ENCODE measurements around the gene DCPS.

DNA sequence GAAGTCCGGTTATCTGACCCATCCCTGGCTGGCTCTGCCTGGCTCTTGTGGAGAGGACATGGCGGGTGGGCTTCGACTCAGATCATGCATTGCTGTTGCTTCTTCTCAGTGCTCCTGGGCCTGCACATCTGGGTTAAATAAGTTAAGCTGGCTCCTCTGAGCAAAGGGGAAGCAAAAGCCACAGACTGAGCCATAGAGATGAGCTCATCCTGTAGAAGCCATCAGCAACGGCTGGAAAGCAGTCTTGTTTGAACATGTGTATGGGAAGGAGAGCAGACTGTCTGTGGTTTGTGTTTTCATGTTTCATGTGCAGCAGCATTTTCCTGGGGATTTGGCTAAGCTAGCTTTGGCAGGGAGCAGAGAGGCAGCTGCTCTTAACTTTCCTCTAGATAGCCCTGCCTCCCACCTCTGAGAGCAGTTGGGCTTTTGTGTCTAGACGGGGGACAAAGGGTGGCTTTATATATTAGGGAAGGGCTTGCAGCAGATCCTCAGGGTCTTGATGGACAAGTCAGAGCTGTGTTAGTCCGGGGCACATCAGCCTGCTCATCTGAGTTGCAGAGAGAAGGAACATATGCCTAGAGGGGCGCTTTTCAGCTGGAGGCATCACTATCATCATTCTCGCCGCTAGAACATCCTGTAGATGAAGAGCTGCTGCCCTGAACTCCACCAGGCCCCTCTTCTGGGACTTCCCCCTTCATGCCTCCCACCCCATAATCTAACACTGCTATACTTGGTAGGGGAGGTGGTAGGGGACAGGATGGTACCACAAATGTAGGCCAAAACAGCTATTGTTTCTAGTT is 14.9 kb downstream of the DCPS start:
- no peak for TF ChIP-seq RFX5 (IDR thresholded peaks at IDR 0.05; ENCODE audit: low read depth, low read length)
- TF ChIP-seq, protein P1, sequence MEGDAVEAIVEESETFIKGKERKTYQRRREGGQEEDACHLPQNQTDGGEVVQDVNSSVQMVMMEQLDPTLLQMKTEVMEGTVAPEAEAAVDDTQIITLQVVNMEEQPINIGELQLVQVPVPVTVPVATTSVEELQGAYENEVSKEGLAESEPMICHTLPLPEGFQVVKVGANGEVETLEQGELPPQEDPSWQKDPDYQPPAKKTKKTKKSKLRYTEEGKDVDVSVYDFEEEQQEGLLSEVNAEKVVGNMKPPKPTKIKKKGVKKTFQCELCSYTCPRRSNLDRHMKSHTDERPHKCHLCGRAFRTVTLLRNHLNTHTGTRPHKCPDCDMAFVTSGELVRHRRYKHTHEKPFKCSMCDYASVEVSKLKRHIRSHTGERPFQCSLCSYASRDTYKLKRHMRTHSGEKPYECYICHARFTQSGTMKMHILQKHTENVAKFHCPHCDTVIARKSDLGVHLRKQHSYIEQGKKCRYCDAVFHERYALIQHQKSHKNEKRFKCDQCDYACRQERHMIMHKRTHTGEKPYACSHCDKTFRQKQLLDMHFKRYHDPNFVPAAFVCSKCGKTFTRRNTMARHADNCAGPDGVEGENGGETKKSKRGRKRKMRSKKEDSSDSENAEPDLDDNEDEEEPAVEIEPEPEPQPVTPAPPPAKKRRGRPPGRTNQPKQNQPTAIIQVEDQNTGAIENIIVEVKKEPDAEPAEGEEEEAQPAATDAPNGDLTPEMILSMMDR (conservative IDR thresholded peaks at IDR 0.05; ENCODE audit: low read depth, low read length), result no peak
- TF ChIP-seq, protein P2, sequence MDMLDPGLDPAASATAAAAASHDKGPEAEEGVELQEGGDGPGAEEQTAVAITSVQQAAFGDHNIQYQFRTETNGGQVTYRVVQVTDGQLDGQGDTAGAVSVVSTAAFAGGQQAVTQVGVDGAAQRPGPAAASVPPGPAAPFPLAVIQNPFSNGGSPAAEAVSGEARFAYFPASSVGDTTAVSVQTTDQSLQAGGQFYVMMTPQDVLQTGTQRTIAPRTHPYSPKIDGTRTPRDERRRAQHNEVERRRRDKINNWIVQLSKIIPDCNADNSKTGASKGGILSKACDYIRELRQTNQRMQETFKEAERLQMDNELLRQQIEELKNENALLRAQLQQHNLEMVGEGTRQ (IDR thresholded peaks at IDR 0.05; ENCODE audit: low read depth, low read length), result no peak

All from IMR-90 (cell line).